GM20000 (cell line): Measurements from ENCODE around the gene FAM9C.
A peak's percentile ranks its signal among the peaks of the same experiment; 100 is the strongest.
"Not testable (repeated sequence)": the region's sequence is repeated elsewhere in the genome, so short reads cannot be mapped to it uniquely, and the experiment has no call there.

ENCODE experiments used
- DNase-seq: peaks from one replicate; pipeline ENCODE4 v3.0.0; 2012; ENCODE audit warnings: low spot score
- TF ChIP-seq, protein P1 (sequence below): IDR thresholded peaks from 2 replicates; pipeline ENCODE4 v1.5.1; 2012; ENCODE audit warnings: mild to moderate bottlenecking, control low read depth; ENCODE audit errors: extremely low read depth, missing control alignments

Gene FAM9C

DNA sequence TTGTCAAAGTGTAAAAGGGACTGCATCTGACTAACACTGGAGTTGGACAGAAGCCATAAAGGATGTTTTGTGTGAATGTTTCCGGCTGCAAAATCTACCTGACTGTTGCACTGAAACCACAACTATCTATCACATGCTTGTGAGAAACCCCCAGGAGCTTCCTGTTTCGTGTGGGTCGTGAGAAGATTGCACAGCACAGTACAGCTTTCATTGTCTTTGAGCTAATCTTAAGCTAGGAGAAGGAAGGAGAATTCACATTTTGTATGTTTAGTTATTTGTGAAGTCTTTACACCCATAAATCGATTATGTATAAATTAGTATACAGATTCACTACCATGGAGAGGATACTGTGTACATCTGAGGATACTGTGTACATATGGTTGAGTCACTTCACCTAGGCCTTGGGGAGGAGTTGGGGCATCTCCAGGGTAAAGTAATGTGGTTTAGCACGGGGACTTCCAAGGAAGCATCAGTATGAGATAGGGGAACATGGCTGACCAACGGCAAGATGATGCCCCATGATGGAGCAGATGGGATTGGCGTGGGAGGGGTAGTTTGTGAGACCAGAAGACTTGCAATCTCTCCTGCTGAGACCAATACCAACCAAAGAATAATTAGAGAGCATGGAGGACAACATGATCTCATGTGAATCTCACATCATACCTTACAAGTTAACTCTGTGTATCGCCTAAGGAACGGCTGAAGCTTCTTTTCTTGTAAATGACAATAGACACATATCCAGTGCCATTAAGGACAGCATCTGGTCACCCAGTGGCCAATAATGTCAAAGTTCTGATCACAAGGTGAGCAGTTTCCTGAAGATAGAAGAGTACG, 43.1 kb upstream of the FAM9C start:
- TF ChIP-seq, protein P1, sequence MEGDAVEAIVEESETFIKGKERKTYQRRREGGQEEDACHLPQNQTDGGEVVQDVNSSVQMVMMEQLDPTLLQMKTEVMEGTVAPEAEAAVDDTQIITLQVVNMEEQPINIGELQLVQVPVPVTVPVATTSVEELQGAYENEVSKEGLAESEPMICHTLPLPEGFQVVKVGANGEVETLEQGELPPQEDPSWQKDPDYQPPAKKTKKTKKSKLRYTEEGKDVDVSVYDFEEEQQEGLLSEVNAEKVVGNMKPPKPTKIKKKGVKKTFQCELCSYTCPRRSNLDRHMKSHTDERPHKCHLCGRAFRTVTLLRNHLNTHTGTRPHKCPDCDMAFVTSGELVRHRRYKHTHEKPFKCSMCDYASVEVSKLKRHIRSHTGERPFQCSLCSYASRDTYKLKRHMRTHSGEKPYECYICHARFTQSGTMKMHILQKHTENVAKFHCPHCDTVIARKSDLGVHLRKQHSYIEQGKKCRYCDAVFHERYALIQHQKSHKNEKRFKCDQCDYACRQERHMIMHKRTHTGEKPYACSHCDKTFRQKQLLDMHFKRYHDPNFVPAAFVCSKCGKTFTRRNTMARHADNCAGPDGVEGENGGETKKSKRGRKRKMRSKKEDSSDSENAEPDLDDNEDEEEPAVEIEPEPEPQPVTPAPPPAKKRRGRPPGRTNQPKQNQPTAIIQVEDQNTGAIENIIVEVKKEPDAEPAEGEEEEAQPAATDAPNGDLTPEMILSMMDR, result no peak
- DNase-seq, result peak; percentile 35

DNA sequence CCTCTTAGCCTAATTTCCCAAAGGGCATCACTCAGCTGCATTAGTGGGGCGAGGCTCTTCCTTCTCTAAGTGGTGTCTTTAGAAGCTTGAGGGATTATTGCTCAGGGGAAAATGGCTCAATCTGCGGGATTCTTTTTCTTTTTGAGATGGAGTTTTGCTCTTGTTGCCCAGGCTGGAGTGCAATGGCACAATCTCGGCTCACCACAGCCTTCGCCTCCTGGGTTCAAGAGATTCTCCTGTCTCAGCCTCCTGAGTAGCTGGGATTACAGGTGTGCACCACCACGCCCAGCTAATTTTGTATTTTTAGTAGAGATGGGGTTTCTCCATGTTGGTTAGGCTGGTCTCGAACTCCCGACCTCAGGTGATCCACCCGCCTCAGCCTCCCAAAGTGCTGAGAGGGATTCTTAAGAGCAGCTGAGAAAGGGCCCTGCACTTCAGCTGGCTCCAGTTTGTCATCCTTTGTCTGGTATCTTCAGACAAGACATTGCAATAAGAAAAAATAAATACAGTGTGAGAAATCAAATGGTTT, 42.4 kb upstream of the FAM9C start:
- not testable (repeated sequence) for DNase-seq

DNA sequence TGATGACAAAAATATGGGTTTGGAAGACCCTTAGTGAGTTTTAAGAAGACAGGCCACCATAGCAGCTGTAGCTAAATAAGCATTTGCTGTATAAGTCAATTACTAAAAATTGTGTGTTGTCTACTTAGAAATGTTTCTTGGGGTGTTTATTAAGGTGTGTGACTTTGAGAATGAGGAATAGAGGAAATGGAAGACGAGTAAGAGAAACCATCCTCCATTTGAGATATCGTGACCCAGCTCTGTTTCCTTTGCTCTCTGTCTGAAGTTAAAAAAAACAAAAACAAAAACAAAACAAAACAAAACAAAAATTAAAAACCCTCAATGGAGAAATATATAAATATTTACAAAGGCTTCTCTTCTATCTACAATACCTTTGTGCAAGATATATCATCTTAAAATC, 41.7 kb upstream of the FAM9C start:
- no peak for DNase-seq
- TF ChIP-seq, protein P1, result no peak

DNA sequence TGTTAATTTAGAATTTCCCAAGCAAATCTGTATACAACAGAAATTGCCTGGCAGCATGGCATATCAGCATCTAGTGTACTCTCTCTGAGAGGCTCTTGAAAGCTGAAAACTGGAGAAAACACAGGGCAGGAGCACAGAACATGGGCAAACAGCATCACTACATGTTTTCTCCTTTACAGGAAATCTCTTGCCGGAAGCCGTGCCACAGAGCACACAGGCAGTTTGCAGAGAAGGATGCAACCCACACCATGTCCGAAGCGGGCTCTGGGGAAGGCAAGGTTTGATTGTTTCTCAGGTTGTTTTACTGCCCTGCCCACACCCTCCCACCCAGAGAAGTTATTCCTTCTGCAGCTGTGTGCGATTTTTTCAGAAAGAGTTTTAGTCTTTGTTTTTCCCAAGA, 41.1 kb upstream of the FAM9C start:
- TF ChIP-seq, protein P1, result no peak
- no peak for DNase-seq

DNA sequence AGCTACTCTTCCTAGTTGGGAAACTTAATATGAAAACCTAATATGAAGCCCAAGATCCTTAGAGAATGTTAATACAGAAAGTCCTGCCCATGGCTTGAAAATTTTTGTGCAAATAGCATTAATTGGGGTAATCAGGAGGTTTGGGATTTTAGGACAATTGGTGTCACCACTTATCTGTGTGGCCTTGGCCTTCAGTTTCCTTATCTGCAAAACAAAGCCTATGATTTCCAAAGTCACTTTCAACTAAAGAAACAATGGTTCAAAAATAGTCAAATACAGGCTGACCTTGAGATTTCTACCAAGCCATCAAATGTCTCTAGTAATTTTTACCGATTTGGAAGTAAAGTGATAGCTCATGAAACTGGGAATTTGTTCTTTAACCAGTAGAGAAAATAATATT, 40.2 kb upstream of the FAM9C start:
- no peak for DNase-seq
- TF ChIP-seq, protein P1, result no peak

DNA sequence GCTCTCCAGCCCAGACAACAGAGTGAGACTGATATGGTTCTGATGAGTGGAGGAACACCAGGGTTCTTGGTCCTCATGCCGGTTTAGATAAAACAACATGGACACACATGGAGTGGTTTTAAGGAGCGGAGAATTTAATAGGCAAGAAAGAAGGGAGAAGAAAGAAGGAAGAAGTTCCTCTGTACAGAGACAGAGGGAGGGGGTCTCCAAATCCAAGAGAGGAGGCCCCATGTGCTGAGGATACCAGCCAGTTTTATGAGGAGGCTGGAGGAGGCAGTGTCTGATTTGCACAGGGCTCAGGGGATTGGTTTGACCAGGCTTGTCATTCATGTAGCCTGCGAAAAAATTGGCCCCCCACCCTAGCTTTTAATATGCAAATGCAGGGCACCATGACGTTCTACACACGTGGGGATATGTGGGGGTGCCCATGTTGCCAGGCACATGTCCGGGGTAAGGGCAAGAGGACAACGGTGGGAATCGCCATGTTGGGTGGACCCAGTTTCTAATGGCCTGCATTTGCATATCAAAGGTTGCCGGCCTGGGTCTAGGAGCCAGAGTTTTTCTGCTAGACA, 39.4 kb upstream of the FAM9C start:
- DNase-seq, result not testable (repeated sequence)

DNA sequence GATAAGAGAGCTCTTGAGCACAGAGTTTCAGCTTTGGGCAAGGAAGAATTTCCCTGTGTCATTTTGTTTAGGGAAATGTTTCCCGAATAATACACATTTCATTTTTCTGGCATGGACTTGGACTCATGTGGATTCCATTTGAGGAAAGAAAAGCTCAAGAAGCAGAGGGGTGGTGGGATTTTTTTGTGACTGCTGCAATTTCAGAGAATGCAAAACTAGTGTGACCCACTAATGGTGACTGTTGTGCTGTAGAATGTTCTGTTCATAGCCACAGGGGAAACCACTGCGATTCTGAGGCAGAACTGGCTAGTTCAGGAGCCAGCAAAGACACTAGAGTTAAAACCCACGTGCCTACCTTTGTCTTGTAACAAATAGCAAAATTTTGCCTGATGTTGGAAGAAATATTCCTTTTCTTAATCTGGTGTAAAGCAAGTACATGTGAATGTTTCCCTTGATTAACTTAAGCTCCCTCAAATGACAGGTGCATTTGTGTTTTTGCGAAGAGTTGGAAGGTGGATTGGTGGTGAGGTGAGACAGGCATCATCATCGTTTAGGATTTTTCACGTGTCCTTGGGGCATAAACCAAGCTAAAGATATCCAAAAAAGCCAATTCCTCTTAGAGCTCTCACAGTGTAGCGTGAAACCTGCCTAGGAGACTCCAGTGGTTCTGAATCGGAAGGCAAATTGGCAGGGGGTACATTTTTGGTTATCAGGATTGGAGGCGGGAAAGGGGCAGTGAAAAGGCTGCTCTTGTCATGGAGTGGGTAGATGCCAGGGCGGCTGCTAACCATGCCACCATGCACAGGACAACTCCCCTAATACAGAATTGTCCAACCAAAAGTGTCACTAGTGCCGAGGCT, 38.0 kb upstream of the FAM9C start:
- DNase-seq, result no peak
- TF ChIP-seq, protein P1, result no peak

DNA sequence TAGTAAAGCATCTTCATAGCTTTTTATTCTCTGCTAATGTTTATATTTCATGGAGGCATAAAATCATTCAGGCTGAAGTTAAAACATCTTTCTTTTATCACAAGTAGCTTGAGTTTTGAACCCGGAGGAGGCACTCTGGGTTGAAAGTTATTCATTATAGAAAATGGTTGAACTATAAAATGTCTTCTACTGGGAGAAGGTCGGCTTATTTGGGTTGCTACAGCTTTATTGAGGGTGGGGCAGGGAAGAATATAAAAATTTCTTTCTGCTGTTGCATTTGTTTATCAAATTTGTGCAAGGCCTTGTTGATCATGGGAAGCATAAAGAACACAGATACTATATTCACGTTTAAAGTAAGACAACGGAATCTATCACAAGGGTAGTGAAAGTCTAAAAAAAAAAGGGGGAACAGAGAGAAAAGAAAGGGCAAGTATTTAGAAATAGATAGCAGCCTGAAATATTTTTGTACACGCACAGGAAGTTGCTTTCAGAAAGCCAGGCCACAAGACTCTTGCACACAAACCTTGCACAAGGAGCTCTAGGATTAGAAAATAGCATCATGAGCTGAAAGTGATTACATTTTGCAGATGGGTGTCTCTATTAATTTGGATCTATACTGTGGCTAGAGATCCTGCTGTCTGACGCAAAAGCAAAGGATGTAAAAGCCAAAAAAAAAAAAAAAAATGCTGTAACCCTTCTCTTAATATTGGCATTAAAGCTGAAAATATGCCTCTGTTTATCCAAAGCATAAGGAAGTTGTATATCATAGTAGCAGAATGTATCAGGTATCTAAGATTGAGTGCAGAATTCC, 37.2 kb upstream of the FAM9C start:
- TF ChIP-seq, protein P1, result no peak
- no peak for DNase-seq
